GF-D8 (cell line): ENCODE data around the gene SRGAP3.

Experiments
- DNase-seq: peaks from one replicate; lab custom pipeline; 2025; lab: John Stamatoyannopoulos, UW

Gene SRGAP3

DNA sequence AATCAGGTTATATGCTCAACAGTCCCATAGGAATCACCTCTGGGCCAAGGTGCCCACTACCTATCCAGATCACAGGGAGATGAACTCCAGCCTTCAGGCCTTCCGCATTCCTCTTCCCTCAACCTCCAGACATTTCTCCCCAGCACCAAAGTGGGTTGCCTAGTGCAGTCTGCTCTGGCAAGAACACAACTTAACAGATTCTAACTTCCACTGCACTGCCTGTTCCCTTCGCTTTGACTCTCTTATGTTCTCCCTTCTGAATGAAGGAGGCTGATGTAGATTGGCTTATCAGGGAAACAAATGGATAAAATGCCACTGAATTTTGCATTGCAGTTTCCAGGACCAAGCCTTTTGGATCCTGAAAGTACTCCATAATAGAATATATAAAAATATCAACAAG is 106.3 kb downstream of the SRGAP3 start:
- no peak for DNase-seq

GRCh38 chr3:9142362-9142761 is 107.1 kb downstream of the SRGAP3 start:
- no peak for DNase-seq

DNA sequence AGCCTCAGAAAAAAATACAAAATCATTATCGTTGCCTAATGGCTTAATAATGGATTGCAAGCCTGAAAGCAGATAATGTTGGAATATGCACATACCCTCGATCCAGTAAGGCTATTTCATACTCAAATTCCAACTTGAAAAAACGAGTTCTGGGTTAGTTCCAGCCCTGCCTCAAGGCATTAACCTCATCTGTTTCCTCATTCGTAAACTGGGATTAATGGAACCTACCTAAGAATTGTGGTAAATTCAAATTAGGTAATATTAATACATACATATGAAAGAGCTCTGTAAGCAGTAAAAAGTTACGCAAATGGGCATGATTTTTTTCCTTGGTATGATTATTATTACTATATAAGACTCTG is 107.5 kb downstream of the SRGAP3 start:
- DNase-seq = no peak

GRCh38 chr3:9139366-9139765 is 110.1 kb downstream of the SRGAP3 start:
- no peak for DNase-seq

GRCh38 chr3:9137676-9138075 is 111.8 kb downstream of the SRGAP3 start:
- no peak for DNase-seq

DNA sequence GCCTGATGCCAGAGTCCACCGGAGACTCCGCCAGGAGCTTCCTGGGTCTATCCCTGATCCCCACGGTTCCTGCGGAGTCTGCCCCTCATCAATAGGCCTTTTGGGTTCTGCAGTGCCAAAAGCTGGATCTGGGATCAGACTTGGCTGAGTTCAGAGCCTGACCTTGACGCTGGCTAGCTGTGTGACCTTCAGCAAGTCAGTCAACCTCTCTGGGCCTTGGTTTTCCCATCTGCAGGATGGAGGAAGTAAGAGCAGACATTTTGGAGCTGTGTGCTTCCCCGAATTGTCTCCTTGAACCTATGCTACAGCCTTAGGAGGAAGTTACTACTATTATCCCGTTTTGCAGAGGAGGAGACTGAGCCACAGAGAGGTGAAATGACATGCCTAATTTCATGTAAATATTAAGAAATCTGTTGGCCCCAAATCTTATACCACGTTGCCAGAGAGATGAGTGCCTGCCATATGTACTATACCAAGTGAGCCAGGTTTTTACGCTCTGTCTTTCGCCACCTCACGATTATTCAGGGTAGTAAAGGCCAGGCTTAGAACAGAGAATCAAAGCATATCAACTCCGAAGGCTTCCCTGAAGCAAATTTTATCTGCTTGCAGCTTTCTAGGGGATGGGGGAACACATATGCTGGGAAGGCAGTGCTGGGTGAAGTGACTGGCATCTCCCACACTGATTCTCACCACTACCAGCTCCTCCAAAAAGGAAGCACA is 112.5 kb downstream of the SRGAP3 start:
- DNase-seq = no peak

GRCh38 chr3:9135930-9136525 is 113.4 kb downstream of the SRGAP3 start:
- DNase-seq = no peak

- DNase-seq = no peak
Measured at GRCh38 chr3:9135526-9135925, 113.9 kb downstream of the SRGAP3 start.

DNA sequence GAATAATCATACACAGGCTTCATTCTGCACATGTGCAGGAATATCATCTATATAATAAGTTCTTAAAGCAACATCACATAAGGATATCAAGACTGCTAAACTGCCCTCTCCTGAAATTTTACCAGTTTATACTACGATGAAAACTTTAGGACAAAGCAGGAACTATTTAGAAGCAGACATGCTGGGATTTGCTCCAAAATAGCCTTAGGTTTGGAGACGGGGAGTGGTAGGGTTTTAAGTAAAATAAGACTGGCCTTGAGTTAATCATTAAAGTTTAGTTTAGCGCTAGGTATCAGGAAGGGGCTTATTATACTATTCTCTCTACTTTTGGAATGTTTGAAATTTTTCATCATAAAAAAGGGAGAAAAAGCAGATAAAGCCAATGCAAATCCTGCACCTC is 115.8 kb downstream of the SRGAP3 start:
- DNase-seq = no peak

DNA sequence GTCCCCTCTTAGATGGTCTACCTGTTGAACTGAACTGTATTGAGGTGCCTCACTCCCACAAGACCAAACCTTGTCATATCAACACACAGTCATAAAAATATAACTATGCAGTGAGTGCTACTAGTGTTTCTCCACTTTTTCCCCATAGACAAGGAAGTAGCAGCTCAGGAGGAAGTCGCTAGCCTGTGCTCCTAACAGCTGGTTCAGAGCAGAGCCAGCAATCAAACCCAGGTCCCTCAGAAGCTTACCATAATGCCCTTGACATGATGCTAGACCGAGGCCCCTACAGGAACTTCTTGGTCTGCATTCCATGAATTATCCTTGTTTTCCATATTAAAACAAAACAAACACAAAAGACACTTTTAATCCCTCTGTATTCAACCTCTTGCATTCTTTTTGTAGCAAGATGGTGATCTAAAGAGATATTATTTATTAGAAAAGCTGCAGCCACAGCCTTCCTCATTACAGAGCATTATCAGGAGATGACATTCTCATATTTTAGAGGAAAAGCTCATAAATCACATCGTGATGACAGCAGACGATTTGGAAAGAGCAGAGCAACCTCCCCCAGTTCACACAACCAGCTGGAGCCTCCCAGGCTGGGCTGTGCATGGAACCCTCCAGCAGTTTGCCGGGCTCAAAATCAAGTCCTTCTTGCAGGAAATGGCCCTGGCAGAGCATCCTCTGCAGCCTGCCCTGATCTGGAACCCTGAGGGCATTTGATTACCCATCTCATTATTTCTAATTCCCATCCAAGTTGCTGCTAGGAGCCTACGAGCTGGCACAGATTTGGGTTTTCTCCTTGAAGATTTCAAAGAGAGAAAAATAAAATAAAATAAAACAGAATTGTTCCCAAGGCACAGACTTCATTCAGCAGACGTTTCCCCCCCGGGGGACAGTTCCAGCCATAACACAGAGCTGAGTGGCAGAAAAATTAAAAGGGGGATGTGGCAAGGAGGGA is 118.8 kb downstream of the SRGAP3 start:
- no peak for DNase-seq

GRCh38 chr3:9129365-9129764 is 120.1 kb downstream of the SRGAP3 start:
- no peak for DNase-seq

DNA sequence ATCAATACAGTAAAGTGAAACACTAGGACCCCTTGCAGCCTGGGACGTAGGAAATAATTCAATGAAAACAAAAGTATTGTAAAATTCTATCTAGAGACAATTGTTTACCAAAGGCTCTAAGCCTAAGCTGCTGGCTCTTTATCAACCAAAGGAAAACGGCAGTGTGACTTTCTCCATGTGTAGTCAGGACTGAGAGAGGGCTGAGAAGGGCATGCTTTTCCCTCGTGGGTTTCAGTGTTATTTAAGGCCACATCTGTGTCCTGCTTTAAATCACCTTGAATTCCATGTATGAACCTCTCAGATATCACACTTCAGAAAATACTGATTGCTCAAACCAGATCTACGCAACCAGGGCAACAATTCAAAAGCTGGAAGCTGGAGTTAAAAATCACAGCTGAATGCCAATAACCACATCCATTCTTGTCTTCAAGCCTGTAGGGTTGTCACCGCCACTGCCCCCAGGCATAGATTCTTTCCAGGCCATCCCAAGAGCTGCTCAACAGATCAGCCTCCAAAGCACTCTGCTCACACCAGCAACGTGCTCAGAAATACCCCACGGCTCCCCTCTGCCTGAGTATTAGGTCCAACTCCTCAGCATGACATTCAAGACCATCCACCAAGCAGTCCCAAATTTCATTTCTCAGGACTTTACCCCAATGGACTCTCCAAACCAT is 124.0 kb downstream of the SRGAP3 start:
- no peak for DNase-seq

DNA sequence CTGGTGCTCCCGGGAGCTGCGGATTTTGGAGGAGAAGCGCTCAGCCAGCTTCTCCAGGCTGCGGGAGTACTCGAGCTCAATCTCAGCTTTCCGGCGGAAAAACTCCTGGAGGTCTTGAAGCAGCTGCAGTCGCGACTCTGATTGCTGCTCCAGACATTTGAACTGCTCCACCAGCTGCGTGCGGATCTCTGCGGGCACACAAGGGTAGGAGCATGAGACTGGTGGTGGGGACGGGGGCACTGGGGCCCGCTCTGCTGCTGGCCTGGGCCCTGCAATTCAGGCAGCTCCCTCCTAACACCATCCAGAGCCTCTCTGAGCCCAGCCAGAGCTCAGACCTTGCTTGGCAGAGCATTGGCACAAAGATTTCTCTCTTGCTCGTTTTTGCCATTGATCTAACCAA is 124.7 kb downstream of the SRGAP3 start:
- DNase-seq = no peak

- no peak for DNase-seq
Measured at GRCh38 chr3:9123840-9124239, 125.6 kb downstream of the SRGAP3 start.

DNA sequence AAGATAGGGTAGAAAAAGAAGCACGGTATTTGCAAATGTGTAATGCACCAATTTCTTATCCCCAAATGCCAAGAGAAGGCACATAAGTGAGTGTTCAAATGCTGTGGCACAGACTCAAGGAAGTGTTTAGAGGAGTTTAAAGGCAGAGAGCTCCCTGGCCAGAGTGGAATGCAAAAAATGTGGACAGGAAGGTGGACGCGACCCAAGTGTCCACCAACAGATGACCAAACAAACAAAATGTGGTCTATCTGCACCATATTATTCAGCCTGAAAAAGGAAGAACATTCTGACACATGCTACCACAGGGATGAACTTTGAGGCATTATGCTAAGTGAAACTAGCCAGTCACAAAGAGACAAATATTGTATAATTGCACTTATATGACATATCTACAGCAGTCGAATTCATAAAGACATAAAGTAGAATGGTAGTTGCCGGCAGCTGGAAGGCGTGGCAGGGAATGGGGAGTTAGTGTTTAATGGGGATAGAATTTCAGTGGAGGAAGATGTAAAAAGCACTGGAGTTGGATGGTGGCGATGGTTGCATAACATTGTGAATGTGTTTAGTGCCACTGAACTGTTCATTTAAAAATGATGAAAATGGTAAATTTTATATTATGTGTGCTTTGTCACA is 126.6 kb downstream of the SRGAP3 start:
- no peak for DNase-seq

DNA sequence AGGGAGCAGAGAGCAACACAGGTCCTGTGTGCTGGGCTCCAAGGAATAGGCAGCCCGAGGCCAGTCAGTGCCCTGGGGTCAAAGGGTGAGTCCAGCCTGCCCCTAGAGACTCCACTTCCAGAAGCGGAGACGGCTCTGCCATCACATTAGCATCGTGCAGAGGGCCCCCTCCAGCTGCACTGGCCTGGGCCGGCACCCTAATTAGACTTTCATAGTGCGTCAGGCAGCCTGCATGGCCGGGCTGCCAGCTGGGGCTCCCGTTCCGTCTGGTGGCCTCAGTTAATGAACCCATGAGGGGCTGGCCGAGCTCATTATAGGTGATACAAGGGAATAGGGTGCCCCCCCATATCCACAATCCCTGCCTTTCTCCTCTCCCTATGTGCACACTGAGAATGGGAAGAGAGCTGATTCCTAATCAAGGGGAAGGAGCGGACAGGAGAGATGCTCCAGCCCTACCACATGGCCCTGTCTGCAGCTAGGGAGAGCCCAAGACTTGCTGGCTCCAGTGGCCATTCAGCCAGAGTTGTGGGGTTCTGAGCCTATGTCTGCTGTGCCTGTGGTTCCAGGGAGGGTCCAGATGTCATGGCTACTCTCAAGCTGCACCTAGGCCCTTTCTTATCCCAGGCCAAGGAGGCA is 128.0 kb downstream of the SRGAP3 start:
- no peak for DNase-seq

- DNase-seq = no peak
Measured at GRCh38 chr3:9119331-9119730, 130.1 kb downstream of the SRGAP3 start.

- no peak for DNase-seq
Measured at GRCh38 chr3:9118222-9118621, 131.2 kb downstream of the SRGAP3 start.

- no peak for DNase-seq
Measured at GRCh38 chr3:9117220-9117619, 132.2 kb downstream of the SRGAP3 start.

GRCh38 chr3:9116336-9116735 is 133.1 kb downstream of the SRGAP3 start:
- DNase-seq = no peak

DNA sequence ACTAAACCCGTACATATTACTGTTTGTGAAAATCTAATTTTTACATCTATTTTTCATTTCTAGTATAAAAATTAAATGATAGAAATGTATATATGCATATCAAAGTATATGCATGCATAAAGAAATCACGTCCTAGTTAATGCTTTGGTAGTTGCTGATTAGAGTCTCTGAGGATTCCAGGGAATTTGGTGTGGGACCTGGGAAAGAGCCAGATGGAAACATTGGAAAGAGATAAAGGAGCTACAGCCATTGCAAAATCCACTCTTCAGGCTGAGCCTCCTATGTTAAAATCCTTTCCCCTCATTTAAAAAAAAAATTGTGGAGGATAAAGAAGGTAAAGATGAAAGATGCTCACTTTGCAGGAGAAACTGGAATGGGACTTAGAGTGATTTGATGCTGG is 134.1 kb downstream of the SRGAP3 start:
- DNase-seq = no peak
